Measurements from ENCODE around the gene C19orf67. TPM values are rescaled to one million over a fixed set of nuclear protein-coding genes. Genes with fewer than 3 reads are reported as not detected.

The C19orf67 gene
- total RNA-seq, 1 experiment from 2014 or later, result 0.28 TPM

- BruUV-seq (replicated peaks), result no TSS peak
- ATAC-seq, result no peak
These were observed 37.3 kb upstream of the C19orf67 start for GRCh38 chr19:14122924-14123323.

GRCh38 chr19:14120497-14120780 is 34.9 kb upstream of the C19orf67 start:
- no peak overlapping the region for H3K4me3 ChIP-seq (ENCODE audit: low read depth in 2 of 2, low read length in 2 of 2)
- TF ChIP-seq SIN3A (IDR thresholded peaks at IDR 0.05; ENCODE audit: borderline replicate concordance, insufficient read depth, low read depth, low read length) (no peak), CTCF (IDR thresholded peaks at IDR 0.05) (no peak), POLR2AphosphoS5 (IDR thresholded peaks at IDR 0.05; ENCODE audit: low read depth, low read length) (peak; percentile 16; the same call in 1 of the 2 replicates), TCF7L2 (IDR thresholded peaks at IDR 0.05; ENCODE audit: low read depth, low read length) (no peak), REST (IDR thresholded peaks at IDR 0.05; ENCODE audit: insufficient read depth in 1 of 2, low read depth in 2 of 2, low read length in 1 of 2) (no peak)
- no peaks in the 10 kb centered on the region for H3K27me3 ChIP-seq (ENCODE audit: control insufficient read depth, insufficient read depth, low read length)
- in situ Hi-C loops (cut with HindIII; ENCODE audit: low pct_unique_long_range_greater_than_20kb, low sequenced_read_pairs), result no loop called here
- CTCF ChIA-PET, result no interaction called here
- intact Hi-C loops (cut with micrococcal nuclease; ENCODE audit: unreplicated experiment), result no loop called here
- POLR2A ChIA-PET, result no interaction called here
- H3K9me3 ChIP-seq (ENCODE audit: control insufficient read depth, insufficient read depth, low read depth, low read length), result no peaks in the 10 kb centered on the region
- ATAC-seq (no peak), DNase-seq (ENCODE audit: low read depth, low spot score) (no peak)
- H3K27ac ChIP-seq (ENCODE audit: low read length), result no peak overlapping the region
- H3K4me1 ChIP-seq (ENCODE audit: control insufficient read depth, insufficient read depth, low read length), result peaks cover 23% of the 10 kb centered on the region
- no peaks in the 10 kb centered on the region for H3K36me3 ChIP-seq (ENCODE audit: control insufficient read depth, insufficient read depth, low read length)
- no TSS peak for BruUV-seq (replicated peaks)

More at GRCh38 chr19:14122924-14123323, 37.3 kb upstream of the C19orf67 start:
- H3K36me3 ChIP-seq (ENCODE audit: control insufficient read depth, insufficient read depth, low read length), result no peaks in the 10 kb centered on the region
- ChIA-PET POLR2A (no interaction called here), CTCF (interaction anchor here (0.7 to 1.5 kb wide), 2 partner anchors 9 to 14 kb away, joined by 6 to 9 read pairs; partner anchors contain the start of gene ASF1B)
- no peak overlapping the region for H3K4me3 ChIP-seq (ENCODE audit: low read depth in 2 of 2, low read length in 2 of 2)
- no peak overlapping the region for H3K27ac ChIP-seq (ENCODE audit: low read length)
- intact Hi-C loops (cut with micrococcal nuclease; ENCODE audit: unreplicated experiment) (no loop called here), in situ Hi-C loops (cut with HindIII; ENCODE audit: low pct_unique_long_range_greater_than_20kb, low sequenced_read_pairs) (no loop called here)
- no peaks in the 10 kb centered on the region for H3K9me3 ChIP-seq (ENCODE audit: control insufficient read depth, insufficient read depth, low read depth, low read length)
- no peaks in the 10 kb centered on the region for H3K27me3 ChIP-seq (ENCODE audit: control insufficient read depth, insufficient read depth, low read length)
- no peak for DNase-seq (ENCODE audit: low read depth, low spot score)
- TF ChIP-seq CTCF (IDR thresholded peaks at IDR 0.05) (no peak), TCF7L2 (IDR thresholded peaks at IDR 0.05; ENCODE audit: low read depth, low read length) (no peak), SIN3A (IDR thresholded peaks at IDR 0.05; ENCODE audit: borderline replicate concordance, insufficient read depth, low read depth, low read length) (no peak), REST (IDR thresholded peaks at IDR 0.05; ENCODE audit: insufficient read depth in 1 of 2, low read depth in 2 of 2, low read length in 1 of 2) (no peak), POLR2AphosphoS5 (IDR thresholded peaks at IDR 0.05; ENCODE audit: low read depth, low read length) (no peak)
- H3K4me1 ChIP-seq (ENCODE audit: control insufficient read depth, insufficient read depth, low read length), result peaks cover 11% of the 10 kb centered on the region

Data from Panc1 (cell line).